H1 (cell line): Measurements from ENCODE around the gene TBC1D4. TPM values are rescaled to one million over a fixed set of nuclear protein-coding genes. Genes with fewer than 3 reads are reported as not detected.

ENCODE experiments used
- CTCF ChIA-PET: fragments of 300-600 bp; sonication (Branson Sonifier 250); formaldehyde crosslinking; loops from one replicate; lab custom pipeline; 2021; ENCODE audit not compliant: partially characterized antibody; lab: Charles Lee
- POLR2A ChIA-PET: fragments of 300-600 bp; sonication (Branson Sonifier 250); formaldehyde crosslinking; loops from one replicate; lab custom pipeline; 2021; ENCODE audit warnings: inconsistent platforms; ENCODE audit not compliant: partially characterized antibody; lab: Charles Lee
- DNase-seq, 2 experiments: peaks; one replicate each; pipeline versions ENCODE4 v3.0.0 to v3.0.0-alpha.2; 2010 to 2022; ENCODE audit warnings: low spot score in 2 of 2, low read depth in 1 of 2, mixed read lengths in 1 of 2
- FAIRE-seq: peaks from 2 replicates; lab custom pipeline; 2011; peaks lifted over from hg19 to GRCh38; lab: Jason Lieb, UNC
- H2AFZ ChIP-seq: 2 replicates; pipeline ENCODE4 v1.8.1; 2012; ENCODE audit warnings: low read length, inconsistent platforms
- H2AK5ac ChIP-seq: 2 replicates; pipeline ENCODE4 v1.6.1; 2013; ENCODE audit warnings: low read depth, low read length
- H2BK120ac ChIP-seq: replicated peaks from 2 replicates; pipeline ENCODE3; 2013; ENCODE audit warnings: low read depth, low read length, inconsistent platforms
- H2BK12ac ChIP-seq: 2 replicates; pipeline ENCODE4 v1.6.1; 2013; ENCODE audit warnings: low read depth, low read length
- H2BK15ac ChIP-seq: 2 replicates; pipeline ENCODE4 v1.6.1; 2013; ENCODE audit warnings: low read length
- H2BK20ac ChIP-seq: 2 replicates; pipeline ENCODE4 v1.6.1; 2013; ENCODE audit warnings: low read length
- H2BK5ac ChIP-seq: 2 replicates; pipeline ENCODE4 v1.6.1; 2013; ENCODE audit warnings: low read depth, low read length
- H3K14ac ChIP-seq: 2 replicates; pipeline ENCODE4 v1.6.1; 2013; ENCODE audit warnings: inconsistent platforms; ENCODE audit not compliant: insufficient read length
- H3K18ac ChIP-seq: 2 replicates; pipeline ENCODE4 v1.6.1; 2013; ENCODE audit warnings: low read length; ENCODE audit errors: extremely low read depth
- H3K23ac ChIP-seq: 2 replicates; pipeline ENCODE4 v1.6.1; 2013; ENCODE audit warnings: inconsistent platforms; ENCODE audit not compliant: insufficient read length
- H3K23me2 ChIP-seq: 2 replicates; pipeline ENCODE4 v1.6.1; 2013; ENCODE audit warnings: low read depth, low read length
- H3K27ac ChIP-seq: 2 replicates; pipeline ENCODE4 v1.6.1; 2011; ENCODE audit warnings: low read depth, low read length, inconsistent platforms
- H3K27me3 ChIP-seq, 4 experiments: replicated peaks in 1 of 4; 1 replicate in 1 of 4; 2 replicates in 3 of 4; pipeline versions ENCODE4 v1.6.1 to v1.8.1; 2011 to 2013; ENCODE audit warnings: low read length in 3 of 4, mild to moderate bottlenecking in 3 of 4, inconsistent platforms in 2 of 4, mixed read lengths in 2 of 4, moderate library complexity in 1 of 4; ENCODE audit not compliant: control insufficient read depth in 3 of 4, insufficient read depth in 3 of 4; ENCODE audit errors: extremely low read depth in 1 of 4
- H3K36me3 ChIP-seq, 4 experiments: 2 replicates each; pipeline versions ENCODE4 v1.6.1 to v1.8.1; 2011 to 2013; ENCODE audit warnings: mild to moderate bottlenecking in 4 of 4, low read length in 3 of 4, moderate library complexity in 2 of 4, control low read depth in 1 of 4, inconsistent platforms in 1 of 4; ENCODE audit not compliant: insufficient read depth in 4 of 4, control insufficient read depth in 2 of 4
- H3K4ac ChIP-seq: replicated peaks from 2 replicates; pipeline ENCODE3; 2013; ENCODE audit warnings: low read length, low read depth, mixed read lengths, inconsistent platforms; ENCODE audit not compliant: insufficient read length
- H3K4me1 ChIP-seq, 4 experiments: replicated peaks in 1 of 4; 1 replicate in 1 of 4; 2 replicates in 3 of 4; pipeline versions ENCODE4 v1.6.1 to v1.8.1; 2011 to 2013; ENCODE audit warnings: low read length in 3 of 4, inconsistent platforms in 2 of 4, mixed read lengths in 1 of 4; ENCODE audit not compliant: insufficient read depth in 4 of 4, control insufficient read depth in 3 of 4
- H3K4me2 ChIP-seq, 2 experiments: 2 replicates each; pipeline versions ENCODE4 v1.6.1 to v1.8.1; 2011 to 2013; ENCODE audit warnings: low read depth in 2 of 2, low read length in 2 of 2, control low read depth in 1 of 2, inconsistent platforms in 1 of 2, mild to moderate bottlenecking in 1 of 2; ENCODE audit not compliant: insufficient read depth in 1 of 2
- H3K4me3 ChIP-seq, 4 experiments: fragments of 200-600, 300-600 bp in 1 of 4; sonication (generic), shearing (Covaris generic), sonication (Bioruptor Twin) in 1 of 4; 2 replicates each; pipeline versions ENCODE4 v1.5.1 to v1.8.1; 2011 to 2016; ENCODE audit warnings: low read length in 4 of 4, low read depth in 3 of 4, control low read depth in 2 of 4, inconsistent platforms in 2 of 4, mild to moderate bottlenecking in 2 of 4, mixed read lengths in 1 of 4, moderate library complexity in 1 of 4; ENCODE audit not compliant: insufficient read depth in 2 of 4; ENCODE audit errors: extremely low read depth in 1 of 4
- H3K56ac ChIP-seq: replicated peaks from 2 replicates; pipeline ENCODE3; 2013; ENCODE audit warnings: low read depth, mild to moderate bottlenecking, mixed read lengths, low read length, inconsistent platforms; ENCODE audit not compliant: insufficient read length
- H3K79me1 ChIP-seq: 2 replicates; pipeline ENCODE4 v1.6.1; 2013; ENCODE audit warnings: low read depth, low read length, control low read depth
- H3K79me2 ChIP-seq, 2 experiments: 2 replicates each; pipeline versions ENCODE4 v1.6.1 to v1.8.1; 2012 to 2013; ENCODE audit warnings: low read length in 2 of 2, mild to moderate bottlenecking in 2 of 2, inconsistent platforms in 1 of 2; ENCODE audit not compliant: insufficient read depth in 2 of 2, control insufficient read depth in 1 of 2
- H3K9ac ChIP-seq, 4 experiments: replicated peaks in 1 of 4; 1 replicate in 1 of 4; 2 replicates in 3 of 4; pipeline versions ENCODE4 v1.6.1 to v1.8.1; 2011 to 2013; ENCODE audit warnings: low read depth in 3 of 4, low read length in 3 of 4, control low read depth in 2 of 4, mild to moderate bottlenecking in 2 of 4, moderate library complexity in 2 of 4, inconsistent platforms in 1 of 4; ENCODE audit errors: extremely low read depth in 1 of 4
- H3K9me3 ChIP-seq, 2 experiments: 2 replicates each; pipeline versions ENCODE4 v1.6.1 to v1.8.1; 2012 to 2013; ENCODE audit warnings: mild to moderate bottlenecking in 2 of 2, moderate library complexity in 2 of 2, control low read depth in 1 of 2, inconsistent platforms in 1 of 2, low read depth in 1 of 2, low read length in 1 of 2, mixed read lengths in 1 of 2; ENCODE audit not compliant: insufficient read depth in 2 of 2
- H4K20me1 ChIP-seq, 2 experiments: replicated peaks in 1 of 2; 2 replicates each; pipeline versions ENCODE3 to v1.8.1; 2011 to 2013; ENCODE audit warnings: inconsistent platforms in 2 of 2, low read length in 2 of 2, mild to moderate bottlenecking in 1 of 2; ENCODE audit not compliant: insufficient read depth in 2 of 2, control insufficient read depth in 1 of 2
- H4K5ac ChIP-seq: 2 replicates; pipeline ENCODE4 v1.6.1; 2013; ENCODE audit warnings: low read length, low read depth, mixed read lengths, inconsistent platforms; ENCODE audit not compliant: insufficient read length
- H4K8ac ChIP-seq: 2 replicates; pipeline ENCODE4 v1.8.0; 2013; ENCODE audit warnings: mild to moderate bottlenecking, moderate library complexity, low read length, inconsistent platforms; ENCODE audit not compliant: insufficient read depth; ENCODE audit errors: extremely low read depth
- H4K91ac ChIP-seq: replicated peaks from 2 replicates; pipeline ENCODE3; 2013; ENCODE audit warnings: low read length, mixed read lengths, inconsistent platforms; ENCODE audit not compliant: insufficient read length
- BCL11A ChIP-seq, 2 experiments: IDR thresholded peaks; one replicate each; pipeline ENCODE4 v1.6.1; 2011; ENCODE audit warnings: low read depth in 2 of 2, low read length in 2 of 2, mild to moderate bottlenecking in 2 of 2
- HDAC6 ChIP-seq: IDR thresholded peaks from one replicate; pipeline ENCODE4 v1.7.1; 2012; ENCODE audit warnings: low read depth, mild to moderate bottlenecking, inconsistent platforms, low read length, moderate library complexity
- JUND ChIP-seq: IDR thresholded peaks from 2 replicates; pipeline ENCODE4 v1.6.1; 2011; ENCODE audit warnings: mild to moderate bottlenecking, improper control_type of control experiment, low read length
- NRF1 ChIP-seq: IDR thresholded peaks from 2 replicates; pipeline ENCODE4 v1.6.1; 2011; ENCODE audit warnings: mild to moderate bottlenecking, low read depth, low read length, improper control_type of control experiment
- RXRA ChIP-seq: IDR thresholded peaks from 2 replicates; pipeline ENCODE4 v1.6.1; 2011; ENCODE audit warnings: low read depth, mild to moderate bottlenecking, low read length, moderate library complexity; ENCODE audit not compliant: insufficient read depth
- WGBS, 2 experiments: shearing (Covaris generic) in 1 of 2; methylation state at CpG; one replicate each; pipeline versions ENCODE4 v1.1.6 to v1.1.7; 2013 to 2015; ENCODE audit warnings: low lambda C conversion rate in 2 of 2, mixed read lengths in 2 of 2, inconsistent platforms in 1 of 2, low coverage in 1 of 2, missing lambda C conversion rate in 1 of 2; ENCODE audit not compliant: insufficient replicate concordance in 2 of 2, insufficient coverage in 1 of 2, insufficient read length in 1 of 2; ENCODE audit errors: extremely low coverage in 1 of 2, missing lambda C conversion rate in 1 of 2; 5-methylcytosine and 5-hydroxymethylcytosine counted together
- polyA plus RNA-seq, 7 experiments: library from polyadenylated mRNA; depleted of rRNA in 3 of 7; stranded (reverse) in 5 of 7; unstranded in 2 of 7; fragments of >200 nt in 5 of 7; fragments of 200-250 nt in 2 of 7; gene quantifications; 1 replicate in 5 of 7; 2 replicates in 1 of 7; 4 replicates in 1 of 7; pipeline versions ENCODE4 v1.2.1 to v1.2.3, GENCODE V29; 2011 to 2013; ENCODE audit warnings: missing spikeins in 2 of 7, mixed read lengths in 2 of 7
- total RNA-seq: library from RNA; stranded (reverse); fragmentation: NEBNext Ultra II Directional; extraction: Animal tissue kit (Norgen Biotek cat#: 25700); gene quantifications from 2 replicates; pipeline ENCODE4 v1.2.1, GENCODE V29; 2021

The TBC1D4 gene
- total and polyA plus RNA-seq, 2 of the 8 experiments (the other 6 are each of a cell fraction or from before 2014, with no cell fraction given) = 16.7 to 39.0 TPM

- Histone ChIP-seq H4K91ac (no peak overlapping the region), H3K4me2 (no peak overlapping the region), H4K8ac (no peak overlapping the region), H3K4me3 (no peak overlapping the region), H3K36me3 (no peaks in the 10 kb centered on the region), H3K9me3 (no peaks in the 10 kb centered on the region), H3K9ac (no peak overlapping the region), H3K27me3 (no peaks in the 10 kb centered on the region), H3K18ac (no peak overlapping the region), H3K79me2 (peaks cover 0 to 8% of the 10 kb centered on the region in 2 experiments; a peak in 2 of 4 replicates), H2BK15ac (no peak overlapping the region), H3K23me2 (no peaks in the 10 kb centered on the region; the same call in 1 of the 2 replicates), H2BK20ac (no peak overlapping the region), H2BK120ac (no peak overlapping the region), H4K5ac (no peak overlapping the region), H2BK5ac (no peak overlapping the region), H4K20me1 (peaks cover 0 to 8% of the 10 kb centered on the region in 2 experiments), H2AFZ (no peak overlapping the region), H2AK5ac (no peak overlapping the region), H3K27ac (no peak overlapping the region), H3K4ac (no peak overlapping the region), H3K4me1 (peaks cover 0 to 6% (median 2%) of the 10 kb centered on the region in 4 experiments; a peak in 3 of 7 replicates), H3K79me1 (peaks cover 5% of the 10 kb centered on the region; the same call in 1 of the 2 replicates), H3K14ac (no peak overlapping the region)
- no peak for FAIRE-seq
- ChIA-PET POLR2A (no interaction called here), CTCF (interaction anchor here (0.8 kb wide), 1 partner anchor 46 kb away, joined by 4 read pairs; no protein-coding TSS in a partner anchor)
- WGBS, 2 experiments = 85% methylated on average over 2 of the region's 2 CpGs; no CpG with 5 or more reads in 1 of the 2 experiments
- no peak for DNase-seq
- TF ChIP-seq BCL11A (IDR thresholded peaks at IDR 0.05; ENCODE audit: low read depth in 2 of 2, low read length in 2 of 2) (no peak), NRF1 (no peak), HDAC6 (no peak), JUND (no peak), RXRA (no peak)
- TF ChIP-seq, all 59 proteins: peak for 0
- no peak overlapping the region for H3K56ac ChIP-seq
- no peak overlapping the region for H2BK12ac ChIP-seq
- H3K23ac ChIP-seq = no peak overlapping the region
Observed at GRCh38 chr13:75418997-75419396, 63.0 kb downstream of the TBC1D4 start.
